Right lobe of liver (tissue), 4 donors: ENCODE data around the gene SLC35B4.

Source experiments
- POLR2A ChIP-seq: fragments of 450-650 bp; IDR thresholded peaks from one replicate; pipeline ENCODE4 v1.6.1; 2017; ENCODE audit warnings: antibody characterized with exemption, mild to moderate bottlenecking
- TF ChIP-seq, protein P1 (sequence below), 4 donors: fragments of 200-600 bp in 3 of 4; fragments of 450-650 bp in 1 of 4; IDR thresholded peaks; one replicate each; pipeline versions ENCODE4 v1.5.1 to v1.8.0; 2016 to 2022; ENCODE audit warnings: antibody characterized with exemption in 4 of 4, mild to moderate bottlenecking in 2 of 4
- donor health status: DM: no; HTN: no; CAD: no.
- donor health status: DM: no; HTN: no; CAD: no.
- donor health status: DM: no; HTN: yes; CAD: no.

DNA sequence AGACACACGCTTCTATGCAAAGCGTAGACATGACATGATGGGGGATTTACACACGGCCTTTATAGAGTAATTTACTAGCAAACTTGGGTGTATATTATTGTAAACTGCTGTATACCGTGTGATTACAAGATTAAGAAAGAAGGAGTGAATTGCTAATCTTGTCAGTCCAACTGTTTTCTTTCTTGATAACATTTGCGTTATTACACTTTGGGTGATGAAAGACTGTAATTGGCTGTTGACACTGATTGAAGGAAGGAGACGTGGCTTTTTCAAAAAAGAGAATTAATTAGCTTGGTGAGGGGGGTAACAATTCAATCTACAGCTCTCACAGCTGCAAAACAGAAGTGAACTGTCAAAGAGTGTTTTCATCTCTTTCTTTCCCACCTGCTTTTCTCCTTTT is 32.7 kb downstream of the SLC35B4 start:
- TF ChIP-seq POLR2A, result no peak
- TF ChIP-seq, protein P1, sequence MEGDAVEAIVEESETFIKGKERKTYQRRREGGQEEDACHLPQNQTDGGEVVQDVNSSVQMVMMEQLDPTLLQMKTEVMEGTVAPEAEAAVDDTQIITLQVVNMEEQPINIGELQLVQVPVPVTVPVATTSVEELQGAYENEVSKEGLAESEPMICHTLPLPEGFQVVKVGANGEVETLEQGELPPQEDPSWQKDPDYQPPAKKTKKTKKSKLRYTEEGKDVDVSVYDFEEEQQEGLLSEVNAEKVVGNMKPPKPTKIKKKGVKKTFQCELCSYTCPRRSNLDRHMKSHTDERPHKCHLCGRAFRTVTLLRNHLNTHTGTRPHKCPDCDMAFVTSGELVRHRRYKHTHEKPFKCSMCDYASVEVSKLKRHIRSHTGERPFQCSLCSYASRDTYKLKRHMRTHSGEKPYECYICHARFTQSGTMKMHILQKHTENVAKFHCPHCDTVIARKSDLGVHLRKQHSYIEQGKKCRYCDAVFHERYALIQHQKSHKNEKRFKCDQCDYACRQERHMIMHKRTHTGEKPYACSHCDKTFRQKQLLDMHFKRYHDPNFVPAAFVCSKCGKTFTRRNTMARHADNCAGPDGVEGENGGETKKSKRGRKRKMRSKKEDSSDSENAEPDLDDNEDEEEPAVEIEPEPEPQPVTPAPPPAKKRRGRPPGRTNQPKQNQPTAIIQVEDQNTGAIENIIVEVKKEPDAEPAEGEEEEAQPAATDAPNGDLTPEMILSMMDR (IDR thresholded peaks at IDR 0.05), result no peak
